Gastroesophageal sphincter (tissue), 3 donors: ENCODE measurements around the gene SORBS1.

Experiments used
- CTCF ChIP-seq, 4 experiments: fragments of 200-600 bp in 2 of 4; fragments of 450-650 bp in 2 of 4; sonication (generic) in 1 of 4; IDR thresholded peaks; one replicate each; pipeline ENCODE4 v1.5.1; 2017 to 2019; ENCODE audit warnings: antibody characterized with exemption in 4 of 4, mild to moderate bottlenecking in 2 of 4, moderate library complexity in 2 of 4
- EP300 ChIP-seq: sonication (generic); formaldehyde crosslinking; IDR thresholded peaks from one replicate; pipeline ENCODE4 v1.6.1; 2017; ENCODE audit warnings: antibody characterized with exemption, mild to moderate bottlenecking
- POLR2A ChIP-seq, 2 donors: fragments of 450-650 bp; IDR thresholded peaks; one replicate each; pipeline ENCODE4 v1.6.1; 2017; ENCODE audit warnings: antibody characterized with exemption in 2 of 2, mild to moderate bottlenecking in 2 of 2, moderate library complexity in 1 of 2

DNA sequence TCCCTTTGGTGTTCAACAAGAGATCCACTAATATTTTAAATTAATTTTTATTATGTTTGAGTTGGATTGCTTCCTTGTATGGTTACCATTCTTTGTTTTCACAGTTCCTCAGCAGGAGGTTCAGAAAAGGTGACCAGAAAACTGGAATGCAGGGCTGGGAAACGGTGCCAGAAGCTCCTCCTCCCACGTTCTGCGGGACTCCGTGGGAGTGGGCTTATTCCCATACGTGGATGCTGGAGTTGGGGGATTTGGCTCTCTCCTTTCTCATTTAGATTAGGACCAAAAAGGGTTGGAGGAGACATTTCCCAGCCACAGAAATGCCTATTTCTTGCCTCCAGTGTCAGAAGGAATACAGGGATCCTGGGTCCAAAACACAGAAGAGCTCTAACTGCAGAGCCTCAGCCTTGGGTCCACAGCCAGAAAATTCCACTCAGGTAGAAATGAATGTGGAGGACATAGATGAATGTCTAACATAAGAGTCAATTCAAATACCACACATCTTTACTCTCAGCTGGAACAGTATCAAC is 56.0 kb downstream of the SORBS1 start:
- TF ChIP-seq CTCF (IDR thresholded peaks at IDR 0.05): no peak
- TF ChIP-seq EP300: no peak
- TF ChIP-seq POLR2A (IDR thresholded peaks at IDR 0.05): no peak
